Nephron progenitor cell (in vitro differentiated cells): Measurements from ENCODE around the gene CADM1.
A peak's percentile ranks its signal among the peaks of the same experiment; 100 is the strongest.

Experiments used
- DNase-seq: peaks from one replicate; pipeline ENCODE4 v3.0.0; 2021
- H3K27ac Mint-ChIP-seq: 2 replicates; pipeline ENCODE4 v1.8.0; 2021; ENCODE audit warnings: mild to moderate bottlenecking, moderate library complexity, mixed read lengths
- H3K27me3 Mint-ChIP-seq: 2 replicates; pipeline ENCODE4 v1.8.0; 2021; ENCODE audit warnings: mild to moderate bottlenecking, low read depth, mixed read lengths; ENCODE audit not compliant: poor library complexity
- H3K36me3 Mint-ChIP-seq: 2 replicates; pipeline ENCODE4 v1.8.0; 2021; ENCODE audit warnings: low read depth, mixed read lengths
- H3K4me1 Mint-ChIP-seq: 2 replicates; pipeline ENCODE4 v1.8.0; 2021; ENCODE audit warnings: mixed read lengths
- H3K4me3 Mint-ChIP-seq: 2 replicates; pipeline ENCODE4 v1.8.0; 2021; ENCODE audit warnings: mild to moderate bottlenecking, moderate library complexity, mixed read lengths
- H3K9me3 Mint-ChIP-seq: 2 replicates; pipeline ENCODE4 v1.8.0; 2021; ENCODE audit warnings: mild to moderate bottlenecking, moderate library complexity, mixed read lengths
- TF ChIP-seq, protein P1 (sequence below): fragments of 200-600 bp; sonication (generic); IDR thresholded peaks from 2 replicates; pipeline ENCODE4 v1.5.0; 2021; ENCODE audit warnings: antibody characterized with exemption

Gene CADM1

GRCh38 chr11:115257270-115257669 lies 246.9 kb downstream of the CADM1 start:
- DNase-seq: no peak
- Mint-ChIP-seq H3K27ac (no peak overlapping the region), H3K36me3 (peaks cover 16% of the 10 kb centered on the region), H3K4me1 (peaks cover 67% of the 10 kb centered on the region), H3K9me3 (no peaks in the 10 kb centered on the region), H3K27me3 (no peaks in the 10 kb centered on the region), H3K4me3 (no peak overlapping the region)
- TF ChIP-seq, protein P1, sequence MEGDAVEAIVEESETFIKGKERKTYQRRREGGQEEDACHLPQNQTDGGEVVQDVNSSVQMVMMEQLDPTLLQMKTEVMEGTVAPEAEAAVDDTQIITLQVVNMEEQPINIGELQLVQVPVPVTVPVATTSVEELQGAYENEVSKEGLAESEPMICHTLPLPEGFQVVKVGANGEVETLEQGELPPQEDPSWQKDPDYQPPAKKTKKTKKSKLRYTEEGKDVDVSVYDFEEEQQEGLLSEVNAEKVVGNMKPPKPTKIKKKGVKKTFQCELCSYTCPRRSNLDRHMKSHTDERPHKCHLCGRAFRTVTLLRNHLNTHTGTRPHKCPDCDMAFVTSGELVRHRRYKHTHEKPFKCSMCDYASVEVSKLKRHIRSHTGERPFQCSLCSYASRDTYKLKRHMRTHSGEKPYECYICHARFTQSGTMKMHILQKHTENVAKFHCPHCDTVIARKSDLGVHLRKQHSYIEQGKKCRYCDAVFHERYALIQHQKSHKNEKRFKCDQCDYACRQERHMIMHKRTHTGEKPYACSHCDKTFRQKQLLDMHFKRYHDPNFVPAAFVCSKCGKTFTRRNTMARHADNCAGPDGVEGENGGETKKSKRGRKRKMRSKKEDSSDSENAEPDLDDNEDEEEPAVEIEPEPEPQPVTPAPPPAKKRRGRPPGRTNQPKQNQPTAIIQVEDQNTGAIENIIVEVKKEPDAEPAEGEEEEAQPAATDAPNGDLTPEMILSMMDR: no peak

GRCh38 chr11:115256397-115257197 lies 247.6 kb downstream of the CADM1 start:
- H3K9me3 Mint-ChIP-seq: no peaks in the 10 kb centered on the region
- peak; percentile 31 for DNase-seq
- TF ChIP-seq, protein P1: no peak
- H3K4me1 Mint-ChIP-seq: peaks cover 68% of the 10 kb centered on the region
- H3K36me3 Mint-ChIP-seq: peaks cover 14% of the 10 kb centered on the region
- peak overlapping the region; percentile 39 for H3K4me3 Mint-ChIP-seq
- no peaks in the 10 kb centered on the region for H3K27me3 Mint-ChIP-seq
- H3K27ac Mint-ChIP-seq: peak overlapping the region; percentile 91

GRCh38 chr11:115255006-115255762 lies 249.0 kb downstream of the CADM1 start:
- TF ChIP-seq, protein P1: no peak
- H3K27me3 Mint-ChIP-seq: no peaks in the 10 kb centered on the region
- H3K4me3 Mint-ChIP-seq: peak overlapping the region; percentile 12
- H3K27ac Mint-ChIP-seq: peak overlapping the region; percentile 25
- no peak for DNase-seq
- peaks cover 68% of the 10 kb centered on the region for H3K4me1 Mint-ChIP-seq
- no peaks in the 10 kb centered on the region for H3K9me3 Mint-ChIP-seq
- H3K36me3 Mint-ChIP-seq: peaks cover 17% of the 10 kb centered on the region

DNA sequence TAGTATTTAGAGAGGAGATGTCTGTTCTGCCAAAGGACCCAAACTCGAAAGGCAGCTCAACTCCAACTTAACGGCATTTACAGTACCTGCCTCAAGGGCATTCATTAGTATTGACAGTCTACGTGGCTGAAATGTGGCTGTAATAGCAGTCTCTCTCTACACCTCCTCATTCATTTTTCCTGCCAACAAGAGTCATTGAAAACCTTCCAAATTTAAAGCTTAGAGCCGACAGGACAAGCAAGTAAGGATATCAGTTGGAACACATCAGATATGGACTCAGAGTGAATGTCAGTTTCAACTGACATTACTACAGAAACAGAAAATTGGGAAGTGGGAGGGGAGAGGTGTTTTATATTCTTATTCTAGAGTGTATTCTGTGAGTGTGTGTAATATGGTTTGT lies 253.1 kb downstream of the CADM1 start:
- TF ChIP-seq, protein P1: no peak
- DNase-seq: no peak
- Mint-ChIP-seq H3K9me3 (no peaks in the 10 kb centered on the region), H3K27ac (no peak overlapping the region), H3K27me3 (no peaks in the 10 kb centered on the region), H3K36me3 (peaks cover 26% of the 10 kb centered on the region), H3K4me3 (no peak overlapping the region), H3K4me1 (peaks cover 61% of the 10 kb centered on the region)

GRCh38 chr11:115249061-115249578 lies 255.1 kb downstream of the CADM1 start:
- no peaks in the 10 kb centered on the region for H3K9me3 Mint-ChIP-seq
- no peak for DNase-seq
- TF ChIP-seq, protein P1: no peak
- peaks cover 26% of the 10 kb centered on the region for H3K36me3 Mint-ChIP-seq
- H3K4me3 Mint-ChIP-seq: no peak overlapping the region
- H3K27me3 Mint-ChIP-seq: no peaks in the 10 kb centered on the region
- H3K4me1 Mint-ChIP-seq: peaks cover 61% of the 10 kb centered on the region
- no peak overlapping the region for H3K27ac Mint-ChIP-seq
